Measurements from ENCODE around the gene NRP2. TPM values are rescaled to one million over a fixed set of nuclear protein-coding genes. Genes with fewer than 3 reads are reported as not detected.

Gene NRP2
- total and polyA plus RNA-seq, 2 donors (not counting 1 experiment from before 2014, with no cell fraction given), result 16.6 to 28.7 TPM

GRCh38 chr2:205806143-205806905, 124.0 kb downstream of the NRP2 start:
- H3K9me3 ChIP-seq (ENCODE audit: control insufficient read depth, insufficient read depth, low read depth, low read length), result no peaks in the 10 kb centered on the region
- no peaks in the 10 kb centered on the region for H3K79me2 ChIP-seq (ENCODE audit: control insufficient read depth, insufficient read depth, low read length)
- no peak for DNase-seq (ENCODE audit: low read depth in 2 of 2)
- no peak overlapping the region for H3K27ac ChIP-seq (ENCODE audit: insufficient read depth, low read length)
- no peaks in the 10 kb centered on the region for H4K20me1 ChIP-seq (ENCODE audit: control insufficient read depth, extremely low read depth, insufficient read depth, low read length)
- H3K4me2 ChIP-seq (ENCODE audit: extremely low read depth, insufficient read depth, low read length), result no peak overlapping the region
- H3K4me3 ChIP-seq (replicated peaks in 1 of 4; ENCODE audit: control extremely low read depth in 1 of 4, insufficient read depth in 1 of 4, low read depth in 3 of 4, low read length in 4 of 4), result no peak overlapping the region
- H3K36me3 ChIP-seq (ENCODE audit: control insufficient read depth, insufficient read depth, low read length), result no peaks in the 10 kb centered on the region
- H3K9ac ChIP-seq (ENCODE audit: insufficient read depth, low read length), result no peak overlapping the region
- TF ChIP-seq CTCF (conservative IDR thresholded peaks at IDR 0.05 in 1 of 2, IDR thresholded peaks at IDR 0.05 in 1 of 2; ENCODE audit: low read depth in 1 of 2, low read length in 2 of 2) (no peak), EZH2 (IDR thresholded peaks at IDR 0.05; ENCODE audit: low read length, missing control alignments) (no peak)
- H3K27me3 ChIP-seq (ENCODE audit: control insufficient read depth, insufficient read depth, low read length), result peaks cover 6% of the 10 kb centered on the region
- H2AFZ ChIP-seq (ENCODE audit: low read length), result no peak overlapping the region
- H3K4me1 ChIP-seq (ENCODE audit: control insufficient read depth, extremely low read depth, insufficient read depth, low read length), result no peaks in the 10 kb centered on the region

GRCh38 chr2:205807229-205807628, 124.9 kb downstream of the NRP2 start:
- no peak overlapping the region for H3K4me2 ChIP-seq (ENCODE audit: extremely low read depth, insufficient read depth, low read length)
- peaks cover 6% of the 10 kb centered on the region for H3K27me3 ChIP-seq (ENCODE audit: control insufficient read depth, insufficient read depth, low read length)
- H3K9me3 ChIP-seq (ENCODE audit: control insufficient read depth, insufficient read depth, low read depth, low read length), result no peaks in the 10 kb centered on the region
- H3K79me2 ChIP-seq (ENCODE audit: control insufficient read depth, insufficient read depth, low read length), result no peaks in the 10 kb centered on the region
- TF ChIP-seq EZH2 (IDR thresholded peaks at IDR 0.05; ENCODE audit: low read length, missing control alignments), result no peak
- TF ChIP-seq CTCF (conservative IDR thresholded peaks at IDR 0.05 in 1 of 2, IDR thresholded peaks at IDR 0.05 in 1 of 2; ENCODE audit: low read depth in 1 of 2, low read length in 2 of 2), result no peak
- H4K20me1 ChIP-seq (ENCODE audit: control insufficient read depth, extremely low read depth, insufficient read depth, low read length), result no peaks in the 10 kb centered on the region
- no peaks in the 10 kb centered on the region for H3K4me1 ChIP-seq (ENCODE audit: control insufficient read depth, extremely low read depth, insufficient read depth, low read length)
- H3K27ac ChIP-seq (ENCODE audit: insufficient read depth, low read length), result no peak overlapping the region
- no peaks in the 10 kb centered on the region for H3K36me3 ChIP-seq (ENCODE audit: control insufficient read depth, insufficient read depth, low read length)
- no peak overlapping the region for H2AFZ ChIP-seq (ENCODE audit: low read length)
- DNase-seq (ENCODE audit: low read depth in 2 of 2), result no peak
- no peak overlapping the region for H3K9ac ChIP-seq (ENCODE audit: insufficient read depth, low read length)
- no peak overlapping the region for H3K4me3 ChIP-seq (replicated peaks in 1 of 4; ENCODE audit: control extremely low read depth in 1 of 4, insufficient read depth in 1 of 4, low read depth in 3 of 4, low read length in 4 of 4)

- Histone ChIP-seq H2AFZ (ENCODE audit: low read length) (no peak overlapping the region), H3K4me3 (replicated peaks in 1 of 4; ENCODE audit: control extremely low read depth in 1 of 4, insufficient read depth in 1 of 4, low read depth in 3 of 4, low read length in 4 of 4) (no peak overlapping the region), H3K9ac (ENCODE audit: insufficient read depth, low read length) (no peak overlapping the region), H3K36me3 (ENCODE audit: control insufficient read depth, insufficient read depth, low read length) (no peaks in the 10 kb centered on the region), H4K20me1 (ENCODE audit: control insufficient read depth, extremely low read depth, insufficient read depth, low read length) (no peaks in the 10 kb centered on the region), H3K79me2 (ENCODE audit: control insufficient read depth, insufficient read depth, low read length) (no peaks in the 10 kb centered on the region), H3K27me3 (ENCODE audit: control insufficient read depth, insufficient read depth, low read length) (peaks cover 6% of the 10 kb centered on the region), H3K4me2 (ENCODE audit: extremely low read depth, insufficient read depth, low read length) (no peak overlapping the region), H3K27ac (ENCODE audit: insufficient read depth, low read length) (no peak overlapping the region), H3K9me3 (ENCODE audit: control insufficient read depth, insufficient read depth, low read depth, low read length) (no peaks in the 10 kb centered on the region), H3K4me1 (ENCODE audit: control insufficient read depth, extremely low read depth, insufficient read depth, low read length) (no peaks in the 10 kb centered on the region)
- no peak for TF ChIP-seq CTCF (conservative IDR thresholded peaks at IDR 0.05 in 1 of 2, IDR thresholded peaks at IDR 0.05 in 1 of 2; ENCODE audit: low read depth in 1 of 2, low read length in 2 of 2)
- no peak for TF ChIP-seq EZH2 (IDR thresholded peaks at IDR 0.05; ENCODE audit: low read length, missing control alignments)
- DNase-seq (ENCODE audit: low read depth in 2 of 2), result no peak
These were observed 125.5 kb downstream of the NRP2 start for GRCh38 chr2:205807758-205808157.

Measured in fibroblast of lung (primary cell).